Activated T-cell treated with anti-CD3 and anti-CD28 coated beads, Interleukin-2, amount 50 U/mL, for 72 hours (primary cell): ENCODE measurements around the gene MT1X. TPM values are rescaled to one million over a fixed set of nuclear protein-coding genes. Genes with fewer than 3 reads are reported as not detected.
"Not testable (repeated sequence)": the region's sequence is repeated elsewhere in the genome, so short reads cannot be mapped to it uniquely, and the experiment has no call there.

Source experiments
- ATAC-seq, 2 donors: fragments of 150-1000 bp; cut with Tn5 transposase; replicated peaks in 1 of 2; 2 replicates each; pipeline ENCODE4 v1.10.0; 2021; ENCODE audit warnings: moderate library complexity in 2 of 2, mild to moderate bottlenecking in 1 of 2
- DNase-seq, 2 donors: peaks; one replicate each; pipeline ENCODE4 v3.0.0; 2021 to 2022; ENCODE audit warnings: mixed read lengths in 1 of 2
- H3K27ac Mint-ChIP-seq: one replicate; pipeline ENCODE4 v1.8.0; 2022; ENCODE audit warnings: mild to moderate bottlenecking, moderate library complexity, mixed read lengths
- H3K27me3 Mint-ChIP-seq: one replicate; pipeline ENCODE4 v1.8.0; 2022; ENCODE audit warnings: low read depth, mixed read lengths
- H3K36me3 Mint-ChIP-seq, 2 donors: one replicate each; pipeline ENCODE4 v1.8.0; 2022; ENCODE audit warnings: mixed read lengths in 2 of 2, mild to moderate bottlenecking in 1 of 2; ENCODE audit not compliant: insufficient read depth in 2 of 2
- H3K4me1 Mint-ChIP-seq: one replicate; pipeline ENCODE4 v1.8.0; 2022; ENCODE audit warnings: low read depth, mixed read lengths
- H3K4me3 Mint-ChIP-seq, 2 donors: one replicate each; pipeline ENCODE4 v1.8.0; 2022; ENCODE audit warnings: mild to moderate bottlenecking in 2 of 2, mixed read lengths in 2 of 2, moderate library complexity in 2 of 2
- H3K9me3 Mint-ChIP-seq, 2 donors: one replicate each; pipeline ENCODE4 v1.8.0; 2022; ENCODE audit warnings: mixed read lengths in 2 of 2
- total RNA-seq, 2 donors: library from RNA; stranded (reverse); gene quantifications; one replicate each; pipeline ENCODE4 v1.2.3, GENCODE V29; 2022

MT1X gene
- total RNA-seq, 2 donors from 2014 or later = 39.4 to 39.8 TPM

GRCh38 chr16:56664506-56664905 is 17.8 kb upstream of the MT1X start:
- Mint-ChIP-seq H3K9me3 (no peaks in the 10 kb centered on the region), H3K27ac (no peak overlapping the region), H3K27me3 (peaks cover 56% of the 10 kb centered on the region), H3K4me3 (no peak overlapping the region), H3K36me3 (no peaks in the 10 kb centered on the region), H3K4me1 (peaks cover 55% of the 10 kb centered on the region)
- no peak for ATAC-seq
- DNase-seq = no peak

GRCh38 chr16:56665286-56666261 is 16.7 kb upstream of the MT1X start:
- Mint-ChIP-seq H3K27me3 (peaks cover 67% of the 10 kb centered on the region), H3K4me1 (peaks cover 62% of the 10 kb centered on the region)
- not testable (repeated sequence) for H3K9me3 Mint-ChIP-seq, H3K4me3 Mint-ChIP-seq, H3K27ac Mint-ChIP-seq, H3K36me3 Mint-ChIP-seq
- DNase-seq (peak in 1 of 2 donors; percentile 23), ATAC-seq (peak; percentile 50 to 52)

- Mint-ChIP-seq H3K27ac (no peak within 1 kb of the TSS), H3K27me3 (peaks cover 81% of the 10 kb centered on the region), H3K4me1 (peaks cover 53% of the 10 kb centered on the region), H3K4me3 (peak within 1 kb of the TSS; percentile 72 to 75), H3K36me3 (no peaks in the 10 kb centered on the region), H3K9me3 (no peaks in the 10 kb centered on the region)
- peak; percentile 72 to 79 for ATAC-seq
- DNase-seq = peak; percentile 55 to 69
These were observed 14.4 kb upstream of the MT1X start, which contains the start of gene MT1G for GRCh38 chr16:56667581-56668571. MT1G (minus strand) TSS chr16:56668065; CDS start chr16:56667993, 72 bp downstream.

GRCh38 chr16:56669005-56669839 is 13.0 kb upstream of the MT1X start, which contains the start of gene MT1H:
MT1H (plus strand) TSS chr16:56669814; CDS start chr16:56669885, 71 bp downstream.
- H3K27me3 Mint-ChIP-seq = peaks cover 82% of the 10 kb centered on the region
- H3K4me3 Mint-ChIP-seq = peak within 1 kb of the TSS; percentile 72 to 75
- H3K9me3 Mint-ChIP-seq = no peaks in the 10 kb centered on the region
- no peaks in the 10 kb centered on the region for H3K36me3 Mint-ChIP-seq
- H3K4me1 Mint-ChIP-seq = peaks cover 46% of the 10 kb centered on the region
- H3K27ac Mint-ChIP-seq = no peak within 1 kb of the TSS
- DNase-seq (peak in 1 of 2 donors; percentile 46), ATAC-seq (peak; percentile 25 to 39)

- no peak overlapping the region for H3K27ac Mint-ChIP-seq
- H3K27me3 Mint-ChIP-seq = peaks cover 78% of the 10 kb centered on the region
- peak overlapping the region; percentile 71 to 75 for H3K4me3 Mint-ChIP-seq
- DNase-seq (no peak), ATAC-seq (no peak)
- H3K4me1 Mint-ChIP-seq = peaks cover 41% of the 10 kb centered on the region
- no peaks in the 10 kb centered on the region for H3K36me3 Mint-ChIP-seq
- H3K9me3 Mint-ChIP-seq = no peaks in the 10 kb centered on the region
These were observed 12.2 kb upstream of the MT1X start for GRCh38 chr16:56669840-56670619.

GRCh38 chr16:56670620-56670934 is 11.7 kb upstream of the MT1X start:
- H3K27me3 Mint-ChIP-seq = peaks cover 84% of the 10 kb centered on the region
- no peak for DNase-seq
- no peak overlapping the region for H3K27ac Mint-ChIP-seq
- ATAC-seq = no peak
- H3K9me3 Mint-ChIP-seq = no peaks in the 10 kb centered on the region
- H3K36me3 Mint-ChIP-seq = no peaks in the 10 kb centered on the region
- H3K4me3 Mint-ChIP-seq = peak overlapping the region in 1 of 2 donors; percentile 42
- H3K4me1 Mint-ChIP-seq = peaks cover 40% of the 10 kb centered on the region

- ATAC-seq, DNase-seq, H3K27ac Mint-ChIP-seq, H3K4me3 Mint-ChIP-seq, H3K36me3 Mint-ChIP-seq, H3K9me3 Mint-ChIP-seq: not testable (repeated sequence)
- peaks cover 51% of the 10 kb centered on the region for H3K4me1 Mint-ChIP-seq
- peaks cover 80% of the 10 kb centered on the region for H3K27me3 Mint-ChIP-seq
These were observed 10.6 kb upstream of the MT1X start for GRCh38 chr16:56671691-56672090.

- H3K4me3 Mint-ChIP-seq, H3K9me3 Mint-ChIP-seq, DNase-seq, H3K27ac Mint-ChIP-seq, H3K36me3 Mint-ChIP-seq: not testable (repeated sequence)
- H3K4me1 Mint-ChIP-seq = peaks cover 50% of the 10 kb centered on the region
- peak; percentile 24 to 41 for ATAC-seq
- H3K27me3 Mint-ChIP-seq = peaks cover 75% of the 10 kb centered on the region
These were observed 10.1 kb upstream of the MT1X start for GRCh38 chr16:56672171-56672570.

GRCh38 chr16:56672761-56673536 is 9.3 kb upstream of the MT1X start:
- no peaks in the 10 kb centered on the region for H3K9me3 Mint-ChIP-seq
- H3K27me3 Mint-ChIP-seq = peaks cover 68% of the 10 kb centered on the region
- H3K36me3 Mint-ChIP-seq = no peaks in the 10 kb centered on the region
- H3K4me3 Mint-ChIP-seq = no peak overlapping the region
- H3K27ac Mint-ChIP-seq = no peak overlapping the region
- ATAC-seq (peak; percentile 41 to 53), DNase-seq (no peak)
- H3K4me1 Mint-ChIP-seq = peaks cover 43% of the 10 kb centered on the region

- no peak for ATAC-seq
These were observed 8.3 kb upstream of the MT1X start for GRCh38 chr16:56673921-56674320.

GRCh38 chr16:56674570-56674969 is 7.7 kb upstream of the MT1X start:
- H3K36me3 Mint-ChIP-seq, H3K4me3 Mint-ChIP-seq, H3K9me3 Mint-ChIP-seq, H3K27ac Mint-ChIP-seq, ATAC-seq, DNase-seq: not testable (repeated sequence)
- peaks cover 28% of the 10 kb centered on the region for H3K4me1 Mint-ChIP-seq
- peaks cover 52% of the 10 kb centered on the region for H3K27me3 Mint-ChIP-seq

More at GRCh38 chr16:56673921-56674320, 8.3 kb upstream of the MT1X start:
- DNase-seq = peak in 1 of 2 donors; percentile 38
- no peaks in the 10 kb centered on the region for H3K36me3 Mint-ChIP-seq
- H3K27me3 Mint-ChIP-seq = peaks cover 58% of the 10 kb centered on the region
- H3K9me3 Mint-ChIP-seq = no peaks in the 10 kb centered on the region
- peaks cover 34% of the 10 kb centered on the region for H3K4me1 Mint-ChIP-seq
- H3K27ac Mint-ChIP-seq = no peak overlapping the region
- peak overlapping the region in 1 of 2 donors; percentile 13 for H3K4me3 Mint-ChIP-seq
